IPS DF 4.7 (cell line): ENCODE data around the gene GABPB2.
A peak's percentile ranks its signal among the peaks of the same experiment; 100 is the strongest.

ENCODE experiments used
- DNase-seq: peaks from one replicate; pipeline ENCODE4 v3.0.0-alpha.2; 2013; ENCODE audit warnings: low spot score; ENCODE audit errors: extremely low read depth

Gene GABPB2

DNA sequence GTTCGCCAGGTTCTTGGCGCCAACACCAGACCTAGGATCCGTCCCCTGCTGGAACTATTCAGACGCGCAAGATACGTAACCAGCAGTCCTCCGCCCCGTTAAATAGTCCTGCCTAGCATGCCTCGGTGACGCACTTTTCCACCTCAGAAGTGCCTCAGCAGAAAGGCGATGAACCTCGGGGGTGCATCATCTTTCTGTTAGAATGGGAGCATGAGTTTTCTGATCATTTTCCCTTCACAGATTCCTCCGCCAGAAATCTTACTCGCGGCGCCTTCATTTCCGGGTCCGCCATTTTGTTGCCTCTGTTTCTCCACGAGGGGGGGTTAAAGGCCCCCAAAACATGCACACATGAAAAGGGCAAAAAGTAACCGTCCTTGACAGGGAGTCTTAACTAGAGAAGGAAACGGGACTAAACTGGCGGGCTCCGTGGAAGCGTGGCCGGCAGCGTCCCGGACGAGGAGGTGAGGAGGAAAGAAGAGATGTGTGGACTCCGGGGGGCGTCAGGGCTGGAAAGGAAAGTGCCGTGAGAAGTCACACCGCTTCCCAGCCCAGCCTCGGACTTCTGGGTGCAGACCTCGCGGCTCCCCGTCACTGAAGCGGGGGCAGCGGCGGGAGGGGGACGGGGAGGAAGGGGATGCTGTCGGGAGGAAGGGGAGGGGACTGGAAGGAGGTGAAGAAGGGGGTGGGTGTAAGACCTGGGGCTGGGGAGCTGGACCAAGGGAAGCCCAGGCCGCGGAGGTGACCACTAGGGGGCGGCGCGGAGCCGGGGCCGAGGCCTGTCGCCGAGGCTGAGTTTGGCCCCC lies at the start of gene GABPB2:
TSS of gene GABPB2 (plus strand) at position 288 of the 803 bp plus-strand sequence. CDS start 17,429 bp downstream, outside the sequence.
- peak; percentile 62 for DNase-seq

DNA sequence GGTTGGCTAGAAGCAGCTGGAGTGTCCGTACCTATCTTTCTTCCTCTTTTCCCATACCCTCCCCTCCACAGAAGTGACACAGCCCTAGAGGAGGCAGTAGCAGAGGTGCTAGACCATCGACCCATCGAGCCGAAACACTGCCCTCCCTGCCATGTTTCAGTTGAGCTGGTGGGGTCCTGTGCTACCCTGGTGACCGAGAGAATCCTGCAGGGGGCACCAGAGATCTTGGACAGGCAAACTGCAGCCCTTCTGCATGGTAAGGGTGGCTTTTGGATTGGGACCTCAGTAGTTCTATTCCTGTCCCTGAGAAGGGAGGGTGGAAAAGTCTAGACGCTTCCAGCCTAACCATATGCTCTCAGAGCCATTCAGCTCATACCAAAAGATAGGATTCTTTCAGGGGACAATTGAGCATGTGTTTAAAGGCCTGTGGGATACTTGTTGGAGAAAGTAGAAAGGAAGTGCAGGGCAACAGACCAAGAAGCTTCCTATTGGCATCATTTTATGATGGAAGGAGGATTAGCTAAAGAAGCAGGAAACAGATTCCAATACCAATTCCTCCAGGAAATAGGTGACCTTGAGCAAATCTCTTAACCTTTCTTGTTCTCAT lies 45.9 kb upstream of the GABPB2 start:
- DNase-seq = peak; percentile 66

DNA sequence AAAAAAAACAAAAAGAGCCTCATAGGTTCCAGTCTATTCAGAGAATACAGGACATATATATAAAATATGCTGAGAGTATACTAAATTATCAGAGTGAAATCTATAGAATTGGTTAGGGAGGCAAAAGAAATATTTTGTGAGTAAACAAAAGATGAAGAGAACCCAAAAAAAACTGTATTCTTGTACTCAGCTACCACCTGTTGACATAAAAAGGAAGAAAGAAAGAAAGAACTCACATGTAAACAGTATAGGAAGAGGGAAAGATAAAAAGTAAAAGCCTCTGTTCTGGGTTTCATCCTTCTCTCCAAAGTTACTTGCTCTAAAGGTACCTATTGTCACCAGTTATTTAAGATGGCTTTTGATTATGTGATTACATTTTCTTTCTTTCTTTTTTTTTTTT lies 44.1 kb upstream of the GABPB2 start:
- no peak for DNase-seq

DNA sequence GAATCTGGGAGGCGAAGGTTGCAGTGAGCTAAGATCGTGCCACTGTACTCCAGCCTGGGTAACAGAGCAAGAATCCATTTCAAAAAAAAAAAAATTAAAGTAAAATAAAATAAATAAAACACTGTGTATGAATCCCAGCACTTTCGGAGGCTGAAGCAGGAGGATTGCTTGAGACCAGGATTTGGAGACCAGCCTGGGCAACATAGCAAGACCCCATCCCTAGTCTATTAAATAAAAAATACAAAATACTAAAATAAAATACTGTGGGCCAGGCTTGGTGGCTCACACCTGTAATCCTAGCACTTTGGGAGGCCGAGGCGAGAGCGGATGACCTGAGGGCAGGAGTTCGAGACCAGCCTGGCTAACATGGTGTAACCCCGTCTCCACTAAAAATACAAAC lies 38.4 kb upstream of the GABPB2 start:
- DNase-seq = no peak

DNA sequence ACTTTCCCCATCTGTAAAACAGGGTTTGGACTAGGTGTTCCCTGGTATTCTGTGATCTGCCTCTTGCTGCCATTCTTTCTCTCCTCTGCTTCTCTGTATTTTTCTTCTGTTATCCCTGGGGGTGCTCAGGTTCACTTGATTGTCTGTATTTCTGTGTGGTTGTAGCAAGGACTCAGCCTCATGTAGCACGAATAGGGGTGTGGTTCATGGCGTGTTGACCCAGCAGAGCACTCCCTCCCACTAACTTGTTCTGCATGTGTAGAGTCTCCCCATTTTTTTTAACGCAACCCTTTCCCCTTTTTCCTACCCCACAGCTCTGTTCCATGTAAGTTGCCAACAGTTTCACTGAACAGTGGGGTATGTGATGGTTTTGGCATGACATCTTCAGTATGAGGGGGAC lies 35.4 kb upstream of the GABPB2 start:
- DNase-seq = no peak

DNA sequence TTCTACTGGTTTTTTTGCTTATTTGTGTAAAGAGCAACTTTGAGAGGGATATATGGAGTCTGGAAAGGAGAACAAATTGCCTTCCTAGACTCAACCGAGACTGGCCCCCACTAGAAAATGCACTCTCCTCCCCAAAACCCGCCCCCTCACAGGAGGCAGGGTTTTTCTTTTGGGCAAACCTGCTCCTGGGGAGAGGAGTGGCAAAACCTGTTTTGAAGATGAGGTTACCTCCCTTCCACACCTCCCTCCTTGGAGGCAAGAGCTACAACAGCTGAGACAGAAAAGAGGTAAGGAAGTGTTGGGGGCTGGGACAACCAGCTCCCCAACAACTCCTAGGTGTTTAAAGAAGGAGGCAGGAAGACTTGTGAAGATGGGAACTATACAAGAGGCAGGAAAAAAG lies 34.2 kb upstream of the GABPB2 start, which contains the start of gene BNIPL:
TSS of gene BNIPL (plus strand) at position 231 of the 400 bp plus-strand sequence. CDS start at position 371, 140 bp downstream.
- no peak for DNase-seq

DNA sequence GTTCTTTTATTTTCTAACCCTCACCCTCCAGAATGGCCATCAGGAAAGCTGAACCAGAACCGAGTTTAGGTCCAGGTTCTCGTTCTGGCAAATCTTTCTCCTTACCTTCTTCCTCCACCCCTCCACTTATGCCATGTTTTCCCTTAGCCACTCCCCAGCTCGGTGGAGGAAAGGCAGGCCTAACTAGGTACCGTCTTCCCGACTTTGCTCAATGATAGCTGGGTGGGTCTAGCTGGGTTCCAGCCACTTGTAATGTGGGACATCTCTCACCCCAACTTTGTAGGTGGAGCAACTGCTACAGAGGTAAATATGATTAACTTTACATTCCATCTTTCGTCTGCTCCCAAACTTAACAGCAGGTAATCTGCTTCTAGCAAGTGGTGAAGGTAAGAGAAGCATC lies 33.5 kb upstream of the GABPB2 start:
- DNase-seq = no peak

DNA sequence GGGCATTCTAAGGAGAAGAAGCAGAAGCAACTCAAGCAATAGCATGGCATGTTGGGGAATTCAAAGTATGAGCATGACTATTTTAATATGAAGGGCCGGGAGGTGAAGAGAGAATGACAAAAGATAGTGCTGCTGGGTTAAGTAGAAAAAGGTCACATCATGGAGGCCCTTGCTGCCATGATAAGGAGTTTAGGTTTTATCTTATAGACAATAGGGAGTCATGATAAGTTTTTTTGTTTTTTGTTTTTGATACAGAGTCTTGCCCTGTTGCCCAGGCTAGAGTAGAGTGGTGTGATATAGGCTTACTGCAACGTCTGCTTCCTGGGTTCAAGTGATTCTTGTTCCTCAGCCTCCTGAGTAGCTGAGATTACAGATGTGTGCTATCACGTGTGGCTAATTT lies 31.0 kb upstream of the GABPB2 start:
- no peak for DNase-seq

DNA sequence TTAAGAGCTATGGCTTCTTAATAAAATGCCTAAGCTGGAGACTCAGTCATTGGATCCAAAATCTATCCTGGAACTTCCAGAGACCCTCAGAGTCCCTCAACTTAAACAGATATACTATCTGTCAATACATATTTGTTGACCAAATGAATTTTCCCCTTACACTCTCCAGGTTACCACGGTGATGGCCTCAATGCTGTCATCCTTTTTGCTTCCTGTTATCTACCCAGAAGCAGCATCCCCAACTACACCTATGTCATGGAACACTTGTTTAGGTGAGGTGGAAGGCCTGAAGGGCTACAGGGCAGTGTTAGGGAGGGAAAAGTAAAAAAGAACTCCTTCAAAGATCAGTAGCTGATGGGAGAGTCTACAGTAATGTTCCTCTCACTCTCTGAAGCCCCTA lies 27.4 kb upstream of the GABPB2 start:
- DNase-seq = no peak

DNA sequence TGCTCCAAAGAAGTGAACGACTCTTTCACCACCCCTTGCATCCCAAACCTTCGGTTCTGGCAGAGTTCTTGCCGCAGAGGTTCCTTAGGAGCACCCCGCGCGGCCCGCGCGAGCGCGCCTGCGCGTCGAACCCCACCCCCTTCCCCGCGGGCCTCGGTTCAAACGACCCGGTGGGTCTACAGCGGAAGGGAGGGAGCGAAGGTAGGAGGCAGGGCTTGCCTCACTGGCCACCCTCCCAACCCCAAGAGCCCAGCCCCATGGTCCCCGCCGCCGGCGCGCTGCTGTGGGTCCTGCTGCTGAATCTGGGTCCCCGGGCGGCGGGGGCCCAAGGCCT lies 23.0 kb upstream of the GABPB2 start, which contains the start of gene C1orf56:
TSS of gene C1orf56 (plus strand) at position 161 of the 334 bp plus-strand sequence. CDS start at position 258, 97 bp downstream.
- DNase-seq = no peak

DNA sequence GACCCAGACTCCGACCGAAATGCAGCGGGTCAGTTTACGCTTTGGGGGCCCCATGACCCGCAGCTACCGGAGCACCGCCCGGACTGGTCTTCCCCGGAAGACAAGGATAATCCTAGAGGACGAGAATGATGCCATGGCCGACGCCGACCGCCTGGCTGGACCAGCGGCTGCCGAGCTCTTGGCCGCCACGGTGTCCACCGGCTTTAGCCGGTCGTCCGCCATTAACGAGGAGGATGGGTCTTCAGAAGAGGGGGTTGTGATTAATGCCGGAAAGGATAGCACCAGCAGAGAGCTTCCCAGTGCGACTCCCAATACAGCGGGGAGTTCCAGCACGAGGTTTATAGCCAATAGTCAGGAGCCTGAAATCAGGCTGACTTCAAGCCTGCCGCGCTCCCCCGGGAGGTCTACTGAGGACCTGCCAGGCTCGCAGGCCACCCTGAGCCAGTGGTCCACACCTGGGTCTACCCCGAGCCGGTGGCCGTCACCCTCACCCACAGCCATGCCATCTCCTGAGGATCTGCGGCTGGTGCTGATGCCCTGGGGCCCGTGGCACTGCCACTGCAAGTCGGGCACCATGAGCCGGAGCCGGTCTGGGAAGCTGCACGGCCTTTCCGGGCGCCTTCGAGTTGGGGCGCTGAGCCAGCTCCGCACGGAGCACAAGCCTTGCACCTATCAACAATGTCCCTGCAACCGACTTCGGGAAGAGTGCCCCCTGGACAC lies 22.5 kb upstream of the GABPB2 start:
- DNase-seq = no peak

DNA sequence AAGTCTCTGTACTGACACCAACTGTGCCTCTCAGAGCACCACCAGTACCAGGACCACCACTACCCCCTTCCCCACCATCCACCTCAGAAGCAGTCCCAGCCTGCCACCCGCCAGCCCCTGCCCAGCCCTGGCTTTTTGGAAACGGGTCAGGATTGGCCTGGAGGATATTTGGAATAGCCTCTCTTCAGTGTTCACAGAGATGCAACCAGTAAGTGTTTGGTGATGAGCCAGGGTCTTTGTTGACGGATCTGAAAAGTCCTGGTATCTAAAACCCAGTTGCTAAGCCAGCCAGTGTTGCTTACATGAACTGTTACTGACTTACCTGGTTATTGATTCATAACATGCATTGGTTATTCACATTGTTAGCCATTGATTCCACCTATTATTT lies 21.9 kb upstream of the GABPB2 start:
- DNase-seq = no peak

DNA sequence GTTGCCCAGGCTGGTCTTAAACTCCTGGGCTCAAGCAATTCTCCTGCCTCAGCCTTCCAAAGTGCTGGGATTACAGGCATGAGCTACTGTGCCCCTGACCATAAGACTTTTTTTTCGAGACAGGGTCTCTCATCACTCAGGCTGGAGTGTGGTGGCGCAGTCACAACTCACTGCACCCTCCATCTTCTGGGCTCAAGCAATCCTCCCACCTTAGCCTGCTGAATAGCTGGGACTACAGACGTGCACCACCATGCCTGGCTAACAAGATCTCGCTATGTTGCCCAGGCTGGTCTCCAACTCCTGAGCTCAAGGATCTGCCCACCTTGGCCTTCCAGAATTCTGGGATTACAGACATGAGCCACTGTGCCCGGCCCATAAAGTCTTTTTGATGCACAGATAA lies 21.1 kb upstream of the GABPB2 start:
- DNase-seq = no peak

DNA sequence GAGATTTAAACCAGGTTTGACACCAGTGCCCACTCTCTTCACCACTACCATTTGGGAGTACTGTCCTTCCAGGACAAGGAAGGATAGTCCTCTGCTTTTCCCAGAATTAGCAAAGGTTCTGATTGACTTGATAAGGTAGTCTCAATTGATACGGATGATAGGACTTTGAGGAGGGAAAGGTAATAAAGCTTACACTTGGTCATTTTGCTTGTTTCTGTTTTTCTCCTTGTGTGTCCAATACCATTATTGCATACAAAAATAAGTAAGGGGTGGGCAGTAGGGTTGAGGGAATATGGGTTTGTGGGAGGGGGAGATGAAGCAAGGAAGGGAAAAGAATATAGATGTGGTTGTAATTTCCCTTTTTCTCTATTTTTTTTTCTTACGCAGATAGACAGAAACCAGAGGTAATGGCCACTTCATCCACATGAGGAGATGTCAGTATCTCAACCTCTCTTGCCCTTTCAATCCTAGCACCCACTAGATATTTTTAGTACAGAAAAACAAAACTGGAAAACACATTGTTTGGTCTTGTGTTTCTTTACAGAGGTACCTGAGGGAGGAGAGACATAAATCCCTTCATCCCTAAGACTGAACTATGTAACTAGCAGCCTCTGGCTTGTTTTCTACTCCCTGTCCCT lies 20.4 kb upstream of the GABPB2 start:
- no peak for DNase-seq

DNA sequence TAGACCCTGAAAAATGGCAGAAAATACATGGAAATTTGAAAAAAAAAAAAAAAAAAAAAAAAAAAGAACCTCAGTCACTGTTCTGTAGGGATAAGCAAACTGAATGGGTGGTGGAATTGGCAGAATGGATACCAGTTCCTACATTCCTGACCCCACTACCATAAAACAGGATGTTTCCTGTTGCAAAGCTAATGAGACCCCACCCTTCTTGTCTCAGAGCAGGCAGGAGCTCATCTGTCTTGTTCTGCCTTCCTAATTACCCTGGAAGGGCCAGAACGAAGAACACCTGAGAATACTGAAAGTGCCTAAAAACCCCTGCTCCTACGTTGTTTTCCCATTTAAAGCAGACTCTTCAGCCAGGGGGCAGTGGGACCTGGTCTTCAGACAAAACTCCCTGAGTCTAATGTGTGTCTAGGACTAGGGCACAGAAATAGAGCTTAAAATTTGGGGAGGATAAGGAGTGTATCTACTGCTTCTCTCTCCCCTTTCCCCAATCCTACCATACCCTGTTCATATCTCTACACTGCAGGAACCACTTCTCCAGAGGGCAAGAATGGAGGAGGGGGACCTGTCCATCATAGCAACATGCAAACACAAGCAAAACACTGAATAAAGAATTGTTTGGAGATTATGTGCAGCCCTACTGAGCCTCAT lies 19.1 kb upstream of the GABPB2 start:
- DNase-seq = no peak

DNA sequence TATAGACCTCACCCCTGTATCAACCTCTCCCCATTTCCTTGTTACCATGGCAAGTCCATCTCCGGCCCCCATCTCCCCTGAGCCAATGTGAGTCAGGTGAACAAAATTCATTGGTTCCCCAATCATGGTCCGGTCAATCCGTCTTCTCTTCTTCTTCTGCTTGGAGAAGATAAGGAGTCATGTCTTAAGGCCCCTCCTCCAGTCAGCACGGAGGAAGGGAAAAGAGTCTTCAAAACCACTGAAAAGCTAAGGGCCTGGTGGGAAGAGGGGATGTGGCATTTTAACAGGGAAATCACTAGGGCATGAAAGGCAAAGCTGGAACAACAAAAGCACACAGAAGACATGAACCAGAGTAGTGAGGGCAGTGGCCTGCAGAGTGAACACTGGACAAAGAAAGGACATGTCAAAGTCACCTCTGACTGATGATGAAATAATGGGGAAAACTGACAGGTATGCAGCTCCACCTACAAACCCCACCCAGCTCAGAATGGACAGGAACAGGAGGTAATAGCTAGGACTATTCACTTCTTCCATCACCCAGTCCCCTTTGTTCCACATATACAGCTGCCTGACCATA lies 15.5 kb upstream of the GABPB2 start:
- no peak for DNase-seq

DNA sequence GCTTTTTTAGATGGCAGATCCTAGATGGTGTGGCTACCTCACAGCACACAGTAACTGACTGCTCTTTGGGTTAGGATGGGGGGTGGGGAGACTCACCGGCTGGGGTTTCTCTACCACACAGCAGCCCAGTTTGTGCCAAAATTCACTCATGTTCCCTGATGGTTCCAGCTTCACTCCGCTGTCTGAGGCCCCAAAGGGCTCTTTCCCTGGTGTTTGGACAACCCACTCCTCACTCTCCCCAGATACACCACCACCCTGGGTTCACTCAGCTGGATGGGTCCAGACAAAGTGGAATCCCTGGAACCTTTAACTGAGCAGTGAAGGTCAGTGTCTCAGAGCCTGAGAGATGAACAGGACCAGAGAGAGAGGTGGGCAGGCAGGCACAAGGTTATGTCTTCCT lies 15.0 kb upstream of the GABPB2 start:
- DNase-seq = no peak

DNA sequence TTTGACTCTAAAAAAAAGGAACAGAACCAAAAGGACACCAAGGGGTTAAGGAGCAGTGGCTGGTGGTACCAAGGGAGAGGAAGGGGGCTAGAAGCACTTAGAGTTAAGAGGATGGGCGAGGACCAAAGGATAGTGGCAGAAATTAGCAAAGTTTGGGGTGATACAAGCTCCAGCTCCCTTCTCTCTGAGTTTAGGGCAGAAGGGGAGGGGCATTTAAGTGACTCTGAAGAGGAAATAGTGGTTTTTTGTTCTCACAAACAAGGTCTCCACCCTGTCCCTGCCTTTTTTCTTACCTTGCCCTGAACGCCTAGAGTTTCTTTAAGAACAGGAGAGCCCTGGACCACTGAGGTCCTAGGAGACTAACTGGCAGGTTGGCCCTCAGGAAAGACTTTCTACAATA lies 14.4 kb upstream of the GABPB2 start:
- DNase-seq = no peak

DNA sequence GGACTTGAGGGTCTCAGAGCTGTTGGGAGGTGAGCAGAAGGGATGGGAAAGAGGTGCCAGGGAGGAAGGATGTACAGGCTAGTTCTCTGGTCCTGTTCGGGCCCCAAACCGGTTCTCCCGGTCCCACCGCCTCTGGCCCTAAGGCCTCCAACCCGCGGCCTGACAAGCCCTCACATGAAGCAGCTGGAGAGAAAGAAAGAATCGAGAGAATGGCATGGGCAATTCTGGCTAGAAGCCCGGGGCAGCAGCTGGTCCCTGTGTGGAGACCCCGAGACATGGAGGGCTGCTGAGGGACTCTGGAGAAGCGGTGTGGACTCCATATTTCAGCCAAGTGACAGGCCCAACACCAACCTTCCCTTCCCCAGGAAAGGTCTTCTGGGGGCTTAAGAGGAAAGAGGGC lies 11.9 kb upstream of the GABPB2 start:
- no peak for DNase-seq

DNA sequence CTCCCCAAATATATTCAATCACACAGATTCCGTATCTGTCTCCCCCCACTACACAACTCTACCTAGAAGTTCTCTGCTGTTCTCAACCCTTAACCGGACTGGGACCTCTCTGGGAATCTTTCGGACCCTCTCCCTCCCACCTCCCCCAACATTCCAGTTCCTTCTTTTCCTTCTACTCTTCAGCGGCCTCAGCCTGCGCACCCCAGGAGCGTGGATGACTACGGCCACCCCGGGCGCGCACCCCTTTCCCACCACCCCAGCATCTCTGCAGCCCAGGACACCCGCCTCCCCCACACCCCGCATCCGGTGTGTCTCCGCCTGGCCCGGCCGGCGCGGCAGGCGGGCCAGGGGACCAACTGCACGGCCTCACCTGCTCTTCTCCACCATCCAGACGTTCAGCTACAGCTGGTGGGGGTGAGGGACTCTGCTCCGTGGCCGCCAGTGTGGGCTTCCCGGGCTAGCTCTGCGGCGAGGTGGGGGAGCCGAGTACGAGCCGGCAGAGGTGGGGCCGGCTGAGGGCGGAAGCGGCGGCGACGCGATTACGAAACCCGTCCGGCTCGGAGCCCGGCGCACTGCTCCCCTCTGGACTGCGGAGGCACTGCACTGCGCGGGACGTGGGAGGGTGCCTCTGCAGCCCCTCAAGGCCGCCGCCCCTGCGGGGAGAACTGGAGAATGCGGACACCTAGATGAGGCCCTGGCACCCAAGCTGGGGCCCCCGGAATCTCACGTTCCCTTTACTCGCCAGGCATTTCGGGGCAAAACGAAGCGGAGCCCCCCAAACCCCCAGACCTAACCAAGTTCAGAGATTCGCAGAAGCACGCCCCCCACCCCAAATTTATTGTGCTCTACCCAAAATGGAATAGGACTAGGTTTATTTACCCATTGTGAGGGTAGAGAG lies 11.2 kb upstream of the GABPB2 start, which contains the start of gene CDC42SE1:
TSS of gene CDC42SE1 (minus strand) at position 514 of the 898 bp plus-strand sequence. CDS start 3,892 bp downstream, outside the sequence.
- no peak for DNase-seq
